Mesodermal cell (in vitro differentiated cells): ENCODE data around the gene DNAJC7.

Source experiments
- H3K27ac ChIP-seq: 2 replicates; pipeline ENCODE4 v1.7.0; 2013; ENCODE audit warnings: mild to moderate bottlenecking, low read depth, low read length, moderate library complexity; ENCODE audit not compliant: severe bottlenecking
- H3K36me3 ChIP-seq: 2 replicates; pipeline ENCODE4 v1.7.1; 2013; ENCODE audit warnings: mild to moderate bottlenecking, low read length, moderate library complexity; ENCODE audit not compliant: control insufficient read depth, insufficient read depth
- H3K4me1 ChIP-seq: one replicate; pipeline ENCODE4 v1.7.1; 2013; ENCODE audit warnings: mild to moderate bottlenecking, low read length; ENCODE audit not compliant: insufficient read depth, control insufficient read depth, poor library complexity, severe bottlenecking
- H3K4me3 ChIP-seq: 2 replicates; pipeline ENCODE4 v1.7.0; 2013; ENCODE audit warnings: low read length, control low read depth, mild to moderate bottlenecking; ENCODE audit not compliant: insufficient read depth, poor library complexity, severe bottlenecking; ENCODE audit errors: extremely low read depth
- H3K9me3 ChIP-seq: 2 replicates; pipeline ENCODE4 v1.7.1; 2013; ENCODE audit warnings: mild to moderate bottlenecking, low read length, moderate library complexity; ENCODE audit not compliant: control insufficient read depth
- WGBS, 2 experiments: methylation state at CpG; one replicate each; pipeline ENCODE4 v1.1.5; 2013; ENCODE audit warnings: missing lambda C conversion rate in 2 of 2; ENCODE audit not compliant: insufficient coverage in 2 of 2; 5-methylcytosine and 5-hydroxymethylcytosine counted together

DNAJC7 gene

DNA sequence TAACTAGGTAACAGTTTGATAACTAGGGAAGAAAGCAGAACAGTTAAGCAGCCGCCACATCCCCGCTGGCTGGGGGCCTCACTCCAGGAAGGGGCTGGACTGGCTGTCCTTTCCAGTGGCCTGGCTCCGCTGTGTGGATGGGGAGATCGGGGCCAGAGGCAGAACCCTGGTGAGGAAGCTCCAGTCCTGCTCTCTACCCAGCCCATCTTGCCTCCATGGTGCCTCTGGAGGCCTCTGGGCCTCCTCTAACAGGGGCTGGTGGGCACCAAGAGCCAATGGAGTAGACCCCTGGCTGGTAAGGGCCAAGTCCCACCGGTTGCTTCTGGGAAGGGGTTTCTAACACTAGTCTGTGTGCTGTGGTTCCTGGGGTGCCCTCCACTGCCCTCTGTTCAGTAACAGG is 42.6 kb downstream of the DNAJC7 start:
- 80 to 96% methylated on average over 2 to 3 of the region's 5 CpGs for WGBS, 2 experiments
- Histone ChIP-seq H3K27ac (no peak overlapping the region), H3K4me1 (no peaks in the 10 kb centered on the region), H3K36me3 (peaks cover 94% of the 10 kb centered on the region), H3K4me3 (no peak overlapping the region), H3K9me3 (no peaks in the 10 kb centered on the region)

DNA sequence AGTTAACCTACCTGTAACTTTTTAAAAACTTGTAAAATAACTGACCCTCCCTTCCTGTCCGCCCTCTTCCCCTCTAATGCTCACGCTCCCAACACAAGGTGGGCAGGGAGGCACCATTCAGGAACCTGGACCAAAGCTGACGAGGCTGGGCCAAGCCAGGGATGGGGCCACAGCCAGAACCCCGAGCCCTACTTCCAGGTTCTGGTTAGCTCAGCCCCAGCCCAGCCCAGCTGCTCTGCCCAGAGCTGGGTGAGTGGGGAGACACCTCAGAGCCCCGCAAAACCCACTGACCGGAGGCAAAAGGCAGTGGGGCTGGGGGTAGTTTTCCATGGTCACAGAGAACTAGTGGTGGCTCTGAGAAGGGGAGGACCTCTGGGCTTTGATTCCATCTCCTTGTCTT is 43.2 kb downstream of the DNAJC7 start:
- Histone ChIP-seq H3K4me1 (no peaks in the 10 kb centered on the region), H3K4me3 (no peak overlapping the region), H3K36me3 (peaks cover 97% of the 10 kb centered on the region), H3K9me3 (no peaks in the 10 kb centered on the region), H3K27ac (no peak overlapping the region)
- 95 to 98% methylated on average over 4 to 5 of the region's 6 CpGs for WGBS, 2 experiments

- Histone ChIP-seq H3K9me3 (no peaks in the 10 kb centered on the region), H3K36me3 (peaks cover 97% of the 10 kb centered on the region), H3K27ac (no peak overlapping the region), H3K4me3 (no peak overlapping the region), H3K4me1 (no peaks in the 10 kb centered on the region)
- 97 to 98% methylated on average over 18 to 19 of the region's 19 CpGs for WGBS, 2 experiments
Observed at GRCh38 chr17:41973408-41973811, 43.8 kb downstream of the DNAJC7 start.

- peaks cover 96% of the 10 kb centered on the region for H3K36me3 ChIP-seq
- H3K4me1 ChIP-seq: no peaks in the 10 kb centered on the region
- no peak overlapping the region for H3K27ac ChIP-seq
- 94 to 95% methylated on average over 18 to 20 of the region's 22 CpGs for WGBS, 2 experiments
- H3K9me3 ChIP-seq: no peaks in the 10 kb centered on the region
- H3K4me3 ChIP-seq: no peak overlapping the region
Observed at GRCh38 chr17:41972571-41973407, 44.5 kb downstream of the DNAJC7 start.

DNA sequence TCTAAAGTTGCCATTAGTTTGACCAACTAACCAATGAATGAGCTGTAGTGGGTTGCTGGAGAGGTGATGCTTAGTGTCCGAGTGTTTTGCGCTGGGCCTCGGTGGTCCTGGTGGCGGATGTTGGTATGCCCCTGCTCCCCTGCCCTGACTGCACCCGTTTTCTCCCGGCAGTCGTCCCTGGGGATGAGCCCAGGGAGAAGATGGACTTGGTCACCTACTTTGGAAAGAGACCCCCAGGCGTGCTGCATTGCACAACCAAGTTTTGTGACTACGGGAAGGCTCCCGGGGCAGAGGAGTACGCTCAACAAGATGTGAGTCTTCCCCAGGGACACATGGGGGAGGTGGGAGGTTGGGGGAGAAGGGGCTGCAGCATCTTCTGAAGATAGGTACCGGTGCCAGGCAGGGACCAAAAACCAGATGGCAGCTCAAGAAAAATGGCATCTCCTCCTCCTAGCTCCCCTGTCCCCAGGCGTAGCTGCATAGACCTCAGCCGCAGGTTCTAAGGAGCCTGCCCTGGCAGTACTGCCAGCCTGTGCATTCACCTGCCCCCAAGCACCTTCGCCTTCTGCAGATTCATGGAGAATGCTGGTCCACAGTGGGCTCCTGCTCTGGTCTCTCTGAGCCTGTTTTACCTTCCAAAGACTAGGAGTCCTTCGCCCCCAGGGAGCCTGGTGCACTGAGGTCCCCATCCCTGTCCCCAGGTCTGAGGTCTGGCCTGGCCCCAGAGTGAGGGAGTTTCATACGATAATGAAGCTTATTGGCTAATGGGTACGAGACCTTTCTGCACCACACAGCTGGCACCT is 45.3 kb downstream of the DNAJC7 start:
- Histone ChIP-seq H3K9me3 (no peaks in the 10 kb centered on the region), H3K36me3 (peaks cover 88% of the 10 kb centered on the region), H3K4me3 (no peak overlapping the region), H3K4me1 (no peaks in the 10 kb centered on the region), H3K27ac (peak overlapping the region; percentile 2)
- 89 to 96% methylated on average over 12 to 17 of the region's 18 CpGs for WGBS, 2 experiments

DNA sequence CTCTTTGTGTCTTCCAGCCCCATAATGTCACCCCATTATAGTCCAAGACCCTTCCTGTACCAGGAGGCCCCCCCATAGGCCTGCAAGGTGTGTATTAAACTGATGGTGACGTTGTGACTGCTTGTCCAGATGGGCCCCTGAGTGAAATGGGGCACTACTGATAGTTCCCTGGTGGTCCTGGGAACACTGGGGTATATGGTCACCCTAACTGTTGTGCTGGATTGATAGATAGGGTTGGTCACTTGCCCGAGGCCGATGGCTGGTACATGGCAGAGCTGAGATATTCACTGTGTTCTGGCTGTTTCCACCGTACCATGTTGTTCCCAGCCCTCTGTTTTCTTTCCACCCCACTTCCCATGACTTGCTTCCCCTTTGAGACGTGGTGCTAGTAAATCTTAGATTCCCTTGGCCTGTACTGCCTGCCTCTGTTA is 46.3 kb downstream of the DNAJC7 start:
- Histone ChIP-seq H3K4me1 (peaks cover under 1% of the 10 kb centered on the region), H3K4me3 (no peak overlapping the region), H3K9me3 (no peaks in the 10 kb centered on the region), H3K36me3 (peaks cover 78% of the 10 kb centered on the region), H3K27ac (no peak overlapping the region)
- WGBS, 2 experiments: 93 to 100% methylated on average over 3 of the region's 5 CpGs

- H3K36me3 ChIP-seq: peaks cover 55% of the 10 kb centered on the region
- WGBS, 2 experiments: 98 to 100% methylated on average over 3 to 7 of the region's 10 CpGs
- H3K27ac ChIP-seq: no peak overlapping the region
- no peaks in the 10 kb centered on the region for H3K9me3 ChIP-seq
- H3K4me1 ChIP-seq: peaks cover 6% of the 10 kb centered on the region
- no peak overlapping the region for H3K4me3 ChIP-seq
Observed at GRCh38 chr17:41968676-41969075, 48.6 kb downstream of the DNAJC7 start.

- 95% methylated on average over 33 to 34 of the region's 37 CpGs for WGBS, 2 experiments
- Histone ChIP-seq H3K4me1 (peaks cover 6% of the 10 kb centered on the region), H3K9me3 (no peaks in the 10 kb centered on the region), H3K4me3 (peak overlapping the region; percentile 90), H3K27ac (no peak overlapping the region), H3K36me3 (peaks cover 49% of the 10 kb centered on the region)
Observed at GRCh38 chr17:41967921-41968578, 49.2 kb downstream of the DNAJC7 start.

DNA sequence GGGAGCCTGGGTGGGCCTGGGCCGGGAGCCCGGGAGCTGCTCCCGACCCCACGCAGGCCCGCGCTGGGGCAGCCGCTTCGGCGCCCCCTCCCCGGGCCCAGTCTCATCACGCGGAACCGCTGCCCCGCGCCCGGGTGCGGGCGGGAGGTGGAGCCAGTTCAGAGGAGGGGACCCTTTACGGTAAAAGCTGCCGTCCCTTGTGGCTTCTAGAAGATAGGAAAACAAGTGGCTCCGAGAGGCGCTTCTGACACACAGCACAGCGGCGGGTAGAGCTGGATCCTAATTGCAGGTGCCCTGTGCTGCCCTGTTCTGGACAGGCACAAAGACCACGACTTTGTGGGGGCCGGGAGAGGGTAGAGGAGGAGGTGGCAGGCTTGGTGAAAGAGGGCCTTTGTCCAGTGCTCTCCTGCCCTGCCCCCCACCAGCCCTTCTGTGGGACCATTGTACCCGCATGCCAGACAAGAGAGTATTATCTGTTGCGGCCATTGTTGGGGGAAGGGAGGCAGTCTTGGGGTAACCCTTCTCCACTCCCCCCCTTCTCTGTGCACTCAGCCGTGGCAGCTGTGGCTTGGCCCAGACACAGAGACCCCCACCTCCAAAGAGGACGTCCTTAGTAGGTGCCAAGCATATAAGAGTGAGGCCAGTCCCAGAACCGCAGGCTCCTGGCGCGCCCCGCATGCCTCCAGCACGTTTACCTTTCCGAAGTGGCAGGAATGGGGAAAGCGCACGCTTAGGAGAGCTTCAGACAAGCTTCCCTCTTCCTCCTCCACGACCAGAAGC is 49.9 kb downstream of the DNAJC7 start:
- WGBS, 2 experiments: 39 to 42% methylated on average over 21 to 29 of the region's 39 CpGs
- Histone ChIP-seq H3K4me1 (peaks cover 6% of the 10 kb centered on the region), H3K27ac (peak overlapping the region; percentile 60)

More for the DNA sequence above, 49.9 kb downstream of the DNAJC7 start:
- peaks cover 42% of the 10 kb centered on the region for H3K36me3 ChIP-seq
- peak overlapping the region; percentile 90 for H3K4me3 ChIP-seq
- no peaks in the 10 kb centered on the region for H3K9me3 ChIP-seq
